Neuronal stem cell (in vitro differentiated cells): ENCODE results near the gene FAM168B.

Experiments used
- DNase-seq: peaks from one replicate; pipeline ENCODE4 v3.0.0-alpha.2; 2013; ENCODE audit warnings: low spot score
- H2AFZ ChIP-seq: one replicate; pipeline ENCODE4 v1.6.1; 2013; ENCODE audit warnings: mild to moderate bottlenecking, low read length, inconsistent platforms
- H2AK5ac ChIP-seq: 2 replicates; pipeline ENCODE4 v1.6.1; 2013; ENCODE audit warnings: low read depth, mild to moderate bottlenecking, inconsistent platforms, low read length, moderate library complexity, mixed read lengths
- H2BK120ac ChIP-seq: 2 replicates; pipeline ENCODE4 v1.6.1; 2013; ENCODE audit warnings: low read depth, mild to moderate bottlenecking, inconsistent platforms, low read length, moderate library complexity, mixed read lengths
- H2BK12ac ChIP-seq: one replicate; pipeline ENCODE4 v1.6.1; 2013; ENCODE audit warnings: low read length, inconsistent platforms
- H2BK15ac ChIP-seq: 2 replicates; pipeline ENCODE4 v1.6.1; 2013; ENCODE audit warnings: mild to moderate bottlenecking, low read length, inconsistent platforms, mixed read lengths
- H2BK5ac ChIP-seq: one replicate; pipeline ENCODE4 v1.6.1; 2013; ENCODE audit warnings: inconsistent platforms, mild to moderate bottlenecking, low read length, moderate library complexity
- H3K14ac ChIP-seq: one replicate; pipeline ENCODE4 v1.6.1; 2013; ENCODE audit warnings: low read length, inconsistent platforms
- H3K18ac ChIP-seq: 2 replicates; pipeline ENCODE4 v1.6.1; 2013; ENCODE audit warnings: low read length, inconsistent platforms
- H3K23ac ChIP-seq: 2 replicates; pipeline ENCODE4 v1.6.1; 2013; ENCODE audit warnings: low read depth, mild to moderate bottlenecking, mixed read lengths, low read length, inconsistent platforms; ENCODE audit not compliant: poor library complexity
- H3K27ac ChIP-seq: replicated peaks from 3 replicates; pipeline ENCODE4 v1.5.1; 2013; ENCODE audit warnings: low read length, inconsistent platforms
- H3K27me3 ChIP-seq, 3 experiments: 2 replicates each; pipeline ENCODE4 v1.6.1; 2013; ENCODE audit warnings: low read length in 3 of 3, mild to moderate bottlenecking in 2 of 3, inconsistent platforms in 1 of 3, low read depth in 1 of 3, mixed read lengths in 1 of 3, moderate library complexity in 1 of 3; ENCODE audit not compliant: control insufficient read depth in 3 of 3, insufficient read depth in 3 of 3
- H3K36me3 ChIP-seq, 2 donors: replicated peaks in 1 of 2; 2 replicates each; pipeline ENCODE4 v1.6.1; 2013; ENCODE audit warnings: low read length in 2 of 2; ENCODE audit not compliant: control insufficient read depth in 2 of 2, insufficient read depth in 2 of 2
- H3K4ac ChIP-seq: 2 replicates; pipeline ENCODE4 v1.6.1; 2013; ENCODE audit warnings: inconsistent platforms, mild to moderate bottlenecking, low read length, moderate library complexity
- H3K4me1 ChIP-seq, 2 donors: 1 replicate in 1 of 2; 2 replicates in 1 of 2; pipeline ENCODE4 v1.6.1; 2013; ENCODE audit warnings: low read length in 2 of 2, low read depth in 1 of 2; ENCODE audit not compliant: control insufficient read depth in 2 of 2, insufficient read depth in 1 of 2
- H3K4me2 ChIP-seq: one replicate; pipeline ENCODE4 v1.6.1; 2013; ENCODE audit warnings: mild to moderate bottlenecking, low read length, inconsistent platforms; ENCODE audit not compliant: insufficient read depth, poor library complexity, severe bottlenecking
- H3K4me3 ChIP-seq, 2 donors: 2 replicates each; pipeline ENCODE4 v1.5.1; 2013; ENCODE audit warnings: low read length in 2 of 2, mild to moderate bottlenecking in 2 of 2, inconsistent platforms in 1 of 2, moderate library complexity in 1 of 2
- H3K79me1 ChIP-seq: one replicate; pipeline ENCODE4 v1.6.1; 2013; ENCODE audit warnings: low read depth, mild to moderate bottlenecking, inconsistent platforms, low read length, moderate library complexity
- H3K9ac ChIP-seq: one replicate; pipeline ENCODE4 v1.6.1; 2013; ENCODE audit warnings: mild to moderate bottlenecking, low read depth, low read length, inconsistent platforms; ENCODE audit not compliant: poor library complexity
- H3K9me3 ChIP-seq, 2 donors: replicated peaks in 1 of 2; 2 replicates each; pipeline versions ENCODE3 to v1.6.1; 2013; ENCODE audit warnings: low read length in 2 of 2, mild to moderate bottlenecking in 2 of 2, inconsistent platforms in 1 of 2, low read depth in 1 of 2, mixed read lengths in 1 of 2, moderate library complexity in 1 of 2; ENCODE audit not compliant: control insufficient read depth in 2 of 2, insufficient read depth in 1 of 2
- H4K8ac ChIP-seq: one replicate; pipeline ENCODE4 v1.6.1; 2013; ENCODE audit warnings: low read depth, mild to moderate bottlenecking, inconsistent platforms, low read length, moderate library complexity
- H4K91ac ChIP-seq: one replicate; pipeline ENCODE4 v1.6.1; 2013; ENCODE audit warnings: low read length, low read depth, mild to moderate bottlenecking, inconsistent platforms; ENCODE audit not compliant: poor library complexity
- WGBS, 2 donors: extraction: QIAGEN DNeasy Blood & Tissue Kit; methylation state at CpG; one replicate each; pipeline ENCODE4 v1.1.7; 2013; ENCODE audit warnings: missing lambda C conversion rate in 2 of 2, mixed read lengths in 1 of 2; ENCODE audit not compliant: insufficient read length in 2 of 2, insufficient replicate concordance in 1 of 2; ENCODE audit errors: extremely low coverage in 2 of 2; 5-methylcytosine and 5-hydroxymethylcytosine counted together

The FAM168B gene

GRCh38 chr2:131004446-131005209 is 88.6 kb downstream of the FAM168B start:
- no peak overlapping the region for H2BK5ac ChIP-seq
- no peak overlapping the region for H3K18ac ChIP-seq
- no peak overlapping the region for H3K9ac ChIP-seq
- DNase-seq, result no peak
- peak overlapping the region; percentile 43 for H4K8ac ChIP-seq
- peaks cover 0 to 24% (median 0%) of the 10 kb centered on the region in 3 experiments for H3K27me3 ChIP-seq
- no peak overlapping the region for H2AK5ac ChIP-seq
- no peak overlapping the region for H3K4me2 ChIP-seq
- peaks cover 0 to 2% of the 10 kb centered on the region in 2 donors for H3K9me3 ChIP-seq
- H3K4me1 ChIP-seq, result no peaks in the 10 kb centered on the region
- H3K4ac ChIP-seq, result no peak overlapping the region
- no peak overlapping the region for H3K4me3 ChIP-seq
- WGBS, 2 donors, result no CpG with 5 or more reads among the region's 11 CpGs
- H2BK120ac ChIP-seq, result no peak overlapping the region
- no peaks in the 10 kb centered on the region for H3K36me3 ChIP-seq
- no peak overlapping the region for H4K91ac ChIP-seq
- H3K23ac ChIP-seq, result peak overlapping the region; percentile 6
- H2AFZ ChIP-seq, result no peak overlapping the region
- H2BK15ac ChIP-seq, result no peak overlapping the region
- no peaks in the 10 kb centered on the region for H3K79me1 ChIP-seq
- no peak overlapping the region for H3K27ac ChIP-seq
- H2BK12ac ChIP-seq, result no peak overlapping the region
- H3K14ac ChIP-seq, result peak overlapping the region; percentile 6

- Histone ChIP-seq H3K79me1 (no peaks in the 10 kb centered on the region), H2AFZ (no peak overlapping the region), H2BK120ac (no peak overlapping the region), H3K23ac (no peak overlapping the region), H3K14ac (no peak overlapping the region), H3K4ac (no peak overlapping the region), H3K4me3 (no peak overlapping the region), H3K9ac (no peak overlapping the region), H4K8ac (no peak overlapping the region), H2BK12ac (no peak overlapping the region), H3K27ac (no peak overlapping the region), H2AK5ac (no peak overlapping the region), H3K36me3 (no peaks in the 10 kb centered on the region), H3K9me3 (peaks cover 0 to 2% of the 10 kb centered on the region in 2 donors), H2BK15ac (no peak overlapping the region), H3K18ac (no peak overlapping the region), H3K4me2 (no peak overlapping the region), H4K91ac (no peak overlapping the region), H3K27me3 (peaks cover 0 to 3% (median 0%) of the 10 kb centered on the region in 3 experiments), H3K4me1 (peaks cover 0 to 2% of the 10 kb centered on the region in 2 donors), H2BK5ac (no peak overlapping the region)
- WGBS, 2 donors, result no CpG with 5 or more reads among the region's 6 CpGs
- DNase-seq, result no peak
Observed at GRCh38 chr2:130998561-130998960, 94.7 kb downstream of the FAM168B start.
